Measurements from ENCODE around the gene ATP5F1E.

The ATP5F1E gene

DNA sequence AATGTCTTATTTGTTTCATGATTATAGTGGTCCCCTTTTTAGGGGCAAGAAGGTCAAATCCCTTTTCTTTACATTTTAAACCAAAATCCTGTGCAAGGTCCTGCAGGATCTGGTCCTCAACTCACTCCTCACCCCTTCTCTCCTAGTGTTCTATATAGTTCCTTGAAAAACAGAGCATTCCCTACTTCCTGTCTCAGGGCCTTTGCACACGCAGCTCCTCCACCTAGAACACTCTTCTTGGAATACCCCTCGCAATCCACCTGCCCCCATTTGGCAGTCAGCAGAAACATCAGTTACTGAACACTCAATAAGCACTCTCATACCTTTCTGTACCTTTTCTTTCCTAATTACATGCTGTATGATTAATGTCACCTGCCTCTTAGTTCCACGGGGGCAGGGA lies 3.2 kb upstream of the ATP5F1E start:
- TF ChIP-seq CTCF (IDR thresholded peaks at IDR 0.05; ENCODE audit: low read depth, low read length) = no peak
- DNase-seq (ENCODE audit: extremely low read depth, low read depth) = no peak

GRCh38 chr20:59033616-59034165 lies 1.6 kb upstream of the ATP5F1E start:
- TF ChIP-seq CTCF (IDR thresholded peaks at IDR 0.05; ENCODE audit: low read depth, low read length) = no peak
- no peak for DNase-seq (ENCODE audit: extremely low read depth, low read depth)

DNA sequence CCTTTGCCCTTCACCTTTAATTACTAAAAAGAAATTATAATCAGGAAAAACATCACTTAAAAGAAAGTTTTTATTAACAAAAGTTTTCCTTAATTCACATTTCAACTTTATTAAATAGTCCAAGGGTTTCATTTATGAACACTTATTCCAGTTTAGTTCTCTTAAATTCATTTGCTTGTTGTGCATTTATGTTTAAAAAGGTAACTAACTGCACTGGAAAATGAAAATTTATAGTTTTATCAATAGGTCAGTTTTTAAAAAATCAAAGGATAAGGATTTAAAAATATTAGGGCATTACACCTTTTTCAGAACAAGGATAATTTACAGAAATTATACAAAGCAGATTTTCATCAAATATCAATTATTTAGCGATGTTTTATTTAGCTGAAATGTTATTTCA lies 958 bp upstream of the ATP5F1E start:
- TF ChIP-seq CTCF (IDR thresholded peaks at IDR 0.05; ENCODE audit: low read depth, low read length) = no peak
- no peak for DNase-seq (ENCODE audit: extremely low read depth, low read depth)

- peak; percentile 0 for TF ChIP-seq CTCF (IDR thresholded peaks at IDR 0.05; ENCODE audit: low read depth, low read length)
- no peak for DNase-seq (ENCODE audit: extremely low read depth, low read depth)
These were observed 551 bp upstream of the ATP5F1E start for GRCh38 chr20:59032713-59033059.

DNA sequence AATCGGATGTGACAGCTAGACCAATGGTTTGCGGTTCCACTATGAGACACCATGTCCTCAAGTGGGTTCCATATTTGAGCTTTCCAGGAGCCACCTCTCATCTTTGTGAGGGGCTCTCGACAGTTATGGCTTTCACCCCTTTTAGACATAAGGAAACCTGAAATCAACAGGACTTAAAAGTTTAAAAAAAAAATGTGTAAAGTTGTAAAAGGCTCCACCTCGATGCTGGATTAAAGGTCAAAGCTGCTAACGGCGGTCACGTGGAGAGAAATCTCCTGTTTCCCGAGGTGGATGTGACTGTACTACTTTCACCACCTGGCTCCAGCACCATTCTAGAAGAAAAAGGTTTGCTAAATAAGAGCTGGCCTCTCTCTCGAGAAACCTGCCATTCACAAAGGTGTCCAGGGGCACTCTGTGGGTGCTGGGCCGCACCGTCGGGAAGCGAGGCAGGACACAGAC lies 542 bp downstream of the ATP5F1E start:
- TF ChIP-seq CTCF (IDR thresholded peaks at IDR 0.05; ENCODE audit: low read depth, low read length) = no peak

GRCh38 chr20:59030911-59031563 lies 1.1 kb downstream of the ATP5F1E start:
- DNase-seq (ENCODE audit: extremely low read depth, low read depth) = no peak
- TF ChIP-seq CTCF (IDR thresholded peaks at IDR 0.05; ENCODE audit: low read depth, low read length) = no peak

More for the DNA sequence above, 542 bp downstream of the ATP5F1E start:
- no peak for DNase-seq (ENCODE audit: extremely low read depth, low read depth)

GRCh38 chr20:59028812-59029211 lies 3.3 kb downstream of the ATP5F1E start:
- no peak for DNase-seq (ENCODE audit: extremely low read depth, low read depth)
- TF ChIP-seq CTCF (IDR thresholded peaks at IDR 0.05; ENCODE audit: low read depth, low read length) = no peak
